ENCODE results near the gene SLC66A3. TPM values are rescaled to one million over a fixed set of nuclear protein-coding genes. Genes with fewer than 3 reads are reported as not detected.
"Not testable (repeated sequence)": the region's sequence is repeated elsewhere in the genome, so short reads cannot be mapped to it uniquely, and the experiment has no call there.

Gene SLC66A3
- total RNA-seq, 1 experiment from 2014 or later, result 29.7 TPM

GRCh38 chr2:11163439-11164317 is 8.4 kb downstream of the SLC66A3 start:
- DNase-seq (ENCODE audit: low spot score), result no peak

- not testable (repeated sequence) for DNase-seq (ENCODE audit: low spot score)
These were observed 9.8 kb downstream of the SLC66A3 start for GRCh38 chr2:11165046-11165445.

- DNase-seq (ENCODE audit: low spot score), result no peak
These were observed 11.2 kb downstream of the SLC66A3 start for GRCh38 chr2:11166476-11166875.

GRCh38 chr2:11168488-11168887 is 13.2 kb downstream of the SLC66A3 start:
- DNase-seq (ENCODE audit: low spot score), result no peak

- DNase-seq (ENCODE audit: low spot score), result no peak
These were observed 14.1 kb downstream of the SLC66A3 start for GRCh38 chr2:11169333-11169732.

GRCh38 chr2:11174222-11174621 is 19.0 kb downstream of the SLC66A3 start:
- DNase-seq (ENCODE audit: low spot score), result no peak

- peak; percentile 74 for DNase-seq (ENCODE audit: low spot score)
These were observed 20.1 kb downstream of the SLC66A3 start for GRCh38 chr2:11175293-11175795.

GRCh38 chr2:11177871-11178690 is 22.8 kb downstream of the SLC66A3 start:
- DNase-seq (ENCODE audit: low spot score), result no peak

- DNase-seq (ENCODE audit: low spot score), result no peak
These were observed 23.9 kb downstream of the SLC66A3 start for GRCh38 chr2:11179196-11179595.

GRCh38 chr2:11179899-11180298 is 24.6 kb downstream of the SLC66A3 start:
- DNase-seq (ENCODE audit: low spot score), result no peak

GRCh38 chr2:11180653-11181052 is 25.4 kb downstream of the SLC66A3 start:
- no peak for DNase-seq (ENCODE audit: low spot score)

- no peak for DNase-seq (ENCODE audit: low spot score)
These were observed 27.7 kb downstream of the SLC66A3 start for GRCh38 chr2:11182951-11183350.

- DNase-seq (ENCODE audit: low spot score), result no peak
These were observed 30.9 kb downstream of the SLC66A3 start for GRCh38 chr2:11186145-11186544.

GRCh38 chr2:11187083-11187619 is 31.9 kb downstream of the SLC66A3 start:
- DNase-seq (ENCODE audit: low spot score), result peak; percentile 81

GRCh38 chr2:11187731-11188130 is 32.5 kb downstream of the SLC66A3 start:
- no peak for DNase-seq (ENCODE audit: low spot score)

GRCh38 chr2:11196246-11196645 is 41.0 kb downstream of the SLC66A3 start:
- no peak for DNase-seq (ENCODE audit: low spot score)

- no peak for DNase-seq (ENCODE audit: low spot score)
These were observed 45.4 kb downstream of the SLC66A3 start for GRCh38 chr2:11200651-11201050.

GRCh38 chr2:11201969-11202368 is 46.7 kb downstream of the SLC66A3 start:
- no peak for DNase-seq (ENCODE audit: low spot score)

GRCh38 chr2:11203480-11203879 is 48.2 kb downstream of the SLC66A3 start:
- DNase-seq (ENCODE audit: low spot score), result peak; percentile 92

- no peak for DNase-seq (ENCODE audit: low spot score)
These were observed 52.8 kb downstream of the SLC66A3 start for GRCh38 chr2:11208083-11208482.

- no peak for DNase-seq (ENCODE audit: low spot score)
These were observed 57.4 kb downstream of the SLC66A3 start for GRCh38 chr2:11212645-11213044.

- peak; percentile 65 for DNase-seq (ENCODE audit: low spot score)
These were observed 57.9 kb downstream of the SLC66A3 start for GRCh38 chr2:11213090-11213638.
